ENCODE data around the gene CNR1. TPM values are rescaled to one million over a fixed set of nuclear protein-coding genes. Genes with fewer than 3 reads are reported as not detected.

Gene CNR1
- total RNA-seq, 1 experiment from 2014 or later = 0.13 TPM

- in situ Hi-C loops (cut with HindIII; ENCODE audit: low pct_unique_long_range_greater_than_20kb, low sequenced_read_pairs) (no loop called here), intact Hi-C loops (cut with micrococcal nuclease; ENCODE audit: unreplicated experiment) (no loop called here)
- Histone ChIP-seq H3K9me3 (ENCODE audit: control insufficient read depth, insufficient read depth, low read depth, low read length) (peaks cover 11% of the 10 kb centered on the region; the same call in 1 of the 2 replicates), H3K36me3 (ENCODE audit: control insufficient read depth, insufficient read depth, low read length) (no peaks in the 10 kb centered on the region), H3K27ac (ENCODE audit: low read length) (no peak overlapping the region), H3K27me3 (ENCODE audit: control insufficient read depth, insufficient read depth, low read length) (no peaks in the 10 kb centered on the region; the same call in 1 of the 2 replicates), H3K4me3 (ENCODE audit: low read depth in 2 of 2, low read length in 2 of 2) (no peak overlapping the region), H3K4me1 (ENCODE audit: control insufficient read depth, insufficient read depth, low read length) (no peaks in the 10 kb centered on the region)
- ChIA-PET CTCF (no interaction called here), POLR2A (no interaction called here)
- no peak for ATAC-seq
- TF ChIP-seq TCF7L2 (IDR thresholded peaks at IDR 0.05; ENCODE audit: low read depth, low read length) = no peak
- no peak for TF ChIP-seq SIN3A (IDR thresholded peaks at IDR 0.05; ENCODE audit: borderline replicate concordance, insufficient read depth, low read depth, low read length)
- TF ChIP-seq CTCF (IDR thresholded peaks at IDR 0.05) = no peak
- TF ChIP-seq POLR2AphosphoS5 (IDR thresholded peaks at IDR 0.05; ENCODE audit: low read depth, low read length) = no peak
- no peak for TF ChIP-seq REST (IDR thresholded peaks at IDR 0.05; ENCODE audit: insufficient read depth in 1 of 2, low read depth in 2 of 2, low read length in 1 of 2)
- no peak for DNase-seq (ENCODE audit: low read depth, low spot score)
- no TSS peak for BruUV-seq (replicated peaks)
Measured at GRCh38 chr6:88124925-88125557, 41.1 kb downstream of the CNR1 start.

GRCh38 chr6:88120635-88121034 lies 45.5 kb downstream of the CNR1 start:
- DNase-seq (ENCODE audit: low read depth, low spot score) = no peak
- ChIA-PET POLR2A (no interaction called here), CTCF (no interaction called here)
- no peaks in the 10 kb centered on the region for H3K27me3 ChIP-seq (ENCODE audit: control insufficient read depth, insufficient read depth, low read length)
- H3K27ac ChIP-seq (ENCODE audit: low read length) = no peak overlapping the region
- peaks cover 11% of the 10 kb centered on the region; the same call in 1 of the 2 replicates for H3K9me3 ChIP-seq (ENCODE audit: control insufficient read depth, insufficient read depth, low read depth, low read length)
- no peaks in the 10 kb centered on the region for H3K4me1 ChIP-seq (ENCODE audit: control insufficient read depth, insufficient read depth, low read length)
- in situ Hi-C loops (cut with HindIII; ENCODE audit: low pct_unique_long_range_greater_than_20kb, low sequenced_read_pairs) = no loop called here
- no peak for ATAC-seq
- TF ChIP-seq TCF7L2 (IDR thresholded peaks at IDR 0.05; ENCODE audit: low read depth, low read length) = no peak
- TF ChIP-seq SIN3A (IDR thresholded peaks at IDR 0.05; ENCODE audit: borderline replicate concordance, insufficient read depth, low read depth, low read length) = no peak
- TF ChIP-seq REST (IDR thresholded peaks at IDR 0.05; ENCODE audit: insufficient read depth in 1 of 2, low read depth in 2 of 2, low read length in 1 of 2) = no peak
- TF ChIP-seq CTCF (IDR thresholded peaks at IDR 0.05) = no peak
- no peak for TF ChIP-seq POLR2AphosphoS5 (IDR thresholded peaks at IDR 0.05; ENCODE audit: low read depth, low read length)
- H3K4me3 ChIP-seq (ENCODE audit: low read depth in 2 of 2, low read length in 2 of 2) = no peak overlapping the region
- intact Hi-C loops (cut with micrococcal nuclease; ENCODE audit: unreplicated experiment) = no loop called here
- H3K36me3 ChIP-seq (ENCODE audit: control insufficient read depth, insufficient read depth, low read length) = no peaks in the 10 kb centered on the region
- no TSS peak for BruUV-seq (replicated peaks)
